GM23338 (cell line): ENCODE results near the gene RBP5. TPM values are rescaled to one million over a fixed set of nuclear protein-coding genes. Genes with fewer than 3 reads are reported as not detected.
A peak's percentile ranks its signal among the peaks of the same experiment; 100 is the strongest.

Source experiments
- ATAC-seq: fragments of 200-7000 bp; cut with Tn5 transposase; 3 replicates; pipeline ENCODE4 v1.9.1; 2020
- DNase-seq: peaks from one replicate; pipeline ENCODE4 v3.0.0-alpha.2; 2015; ENCODE audit warnings: low spot score
- H2AFZ ChIP-seq: fragments of 200-600 bp; sonication (generic); 2 replicates; pipeline ENCODE4 v1.8.0; 2016; ENCODE audit warnings: antibody characterized with exemption, mild to moderate bottlenecking, moderate library complexity
- H3F3A ChIP-seq: fragments of 200-600 bp; sonication (generic); replicated peaks from 2 replicates; pipeline ENCODE4 v1.8.0; 2017; ENCODE audit warnings: antibody characterized with exemption, mixed run types, low read depth
- H3K27ac ChIP-seq: fragments of 200-600 bp; sonication (generic); 2 replicates; pipeline ENCODE4 v1.6.1; 2016; ENCODE audit warnings: low read depth
- H3K27me3 ChIP-seq: fragments of 200-600 bp; sonication (generic); 2 replicates; pipeline ENCODE4 v1.8.0; 2016; ENCODE audit warnings: mild to moderate bottlenecking, mixed run types, moderate library complexity; ENCODE audit not compliant: insufficient read depth
- H3K36me3 ChIP-seq: fragments of 200-600 bp; sonication (generic); 2 replicates; pipeline ENCODE4 v1.8.0; 2016; ENCODE audit warnings: mild to moderate bottlenecking; ENCODE audit not compliant: insufficient read depth
- H3K4me1 ChIP-seq: fragments of 200-600 bp; sonication (generic); 2 replicates; pipeline ENCODE4 v1.8.0; 2016; ENCODE audit warnings: mild to moderate bottlenecking, moderate library complexity; ENCODE audit not compliant: insufficient read depth
- H3K4me2 ChIP-seq: fragments of 200-600 bp; sonication (generic); 2 replicates; pipeline ENCODE4 v1.7.1; 2017; ENCODE audit warnings: mixed run types
- H3K4me3 ChIP-seq: fragments of 200-600 bp; sonication (generic); 2 replicates; pipeline ENCODE4 v1.6.1; 2016; ENCODE audit warnings: mixed run types
- H3K79me2 ChIP-seq: fragments of 200-600 bp; sonication (generic); replicated peaks from 2 replicates; pipeline ENCODE4 v1.8.0; 2017; ENCODE audit warnings: mild to moderate bottlenecking; ENCODE audit not compliant: insufficient read depth
- H3K9me2 ChIP-seq: fragments of 200-600 bp; sonication (generic); 2 replicates; pipeline ENCODE4 v1.8.0; 2017; ENCODE audit not compliant: insufficient read depth
- H4K20me1 ChIP-seq: fragments of 200-600 bp; sonication (generic); replicated peaks from 2 replicates; pipeline ENCODE4 v1.8.0; 2017; ENCODE audit warnings: mild to moderate bottlenecking; ENCODE audit not compliant: insufficient read depth
- H3K27ac Mint-ChIP-seq: 2 replicates; pipeline ENCODE4 v1.8.0; 2020; ENCODE audit warnings: inconsistent platforms, mild to moderate bottlenecking, moderate library complexity, mixed read lengths
- H3K27me3 Mint-ChIP-seq: 3 replicates; pipeline ENCODE4 v1.8.0; 2022; ENCODE audit warnings: low read depth, mild to moderate bottlenecking, moderate library complexity, mixed read lengths, inconsistent platforms; ENCODE audit not compliant: insufficient read depth, poor library complexity
- H3K36me3 Mint-ChIP-seq: 3 replicates; pipeline ENCODE4 v1.8.0; 2021; ENCODE audit warnings: low read depth, mild to moderate bottlenecking, inconsistent platforms, moderate library complexity, mixed read lengths
- H3K4me1 Mint-ChIP-seq: 3 replicates; pipeline ENCODE4 v1.8.0; 2020; ENCODE audit warnings: mild to moderate bottlenecking, inconsistent platforms, mixed read lengths
- H3K4me3 Mint-ChIP-seq: 3 replicates; pipeline ENCODE4 v1.8.0; 2021; ENCODE audit warnings: moderate library complexity, mild to moderate bottlenecking, inconsistent platforms, mixed read lengths
- H3K9me3 Mint-ChIP-seq: 3 replicates; pipeline ENCODE4 v1.8.0; 2020; ENCODE audit warnings: moderate library complexity, mild to moderate bottlenecking, inconsistent platforms, mixed read lengths
- CREB1 ChIP-seq: fragments of 250-450 bp; sonication (Bioruptor Pico); IDR thresholded peaks from 2 replicates; pipeline ENCODE4 v1.5.0; 2020; ENCODE audit warnings: low read depth, mild to moderate bottlenecking, moderate library complexity
- CTCF ChIP-seq, 2 experiments: fragments of 200-600 bp in 1 of 2; sonication (generic) in 1 of 2; conservative IDR thresholded peaks; 2 replicates each; pipeline versions ENCODE4 v1.5.1 to v1.6.1; 2016 to 2017; ENCODE audit warnings: antibody characterized with exemption in 2 of 2, low read depth in 2 of 2, mild to moderate bottlenecking in 2 of 2, moderate library complexity in 1 of 2
- ETS1 ChIP-seq: IDR thresholded peaks from 2 replicates; pipeline ENCODE4 v1.6.1; 2016; ENCODE audit warnings: antibody characterized with exemption
- EZH2 ChIP-seq: fragments of 200-600 bp; sonication (generic); IDR thresholded peaks from one replicate; pipeline ENCODE4 v1.8.0; 2017; ENCODE audit warnings: antibody characterized with exemption, mild to moderate bottlenecking, low read depth; ENCODE audit not compliant: unreplicated experiment
- JUNB ChIP-seq: IDR thresholded peaks from one replicate; pipeline ENCODE4 v1.6.1; 2016; ENCODE audit warnings: antibody characterized with exemption; ENCODE audit not compliant: unreplicated experiment
- NANOG ChIP-seq: IDR thresholded peaks from 2 replicates; pipeline ENCODE4 v1.6.1; 2016; ENCODE audit warnings: antibody characterized with exemption, borderline replicate concordance
- POLR2AphosphoS5 ChIP-seq: IDR thresholded peaks from 2 replicates; pipeline ENCODE4 v1.6.1; 2016; ENCODE audit warnings: antibody characterized with exemption, low read depth
- STAT1 ChIP-seq: IDR thresholded peaks from one replicate; pipeline ENCODE4 v1.6.1; 2016; ENCODE audit warnings: antibody characterized with exemption; ENCODE audit not compliant: unreplicated experiment
- ZNF114 ChIP-seq: fragments of 250-450 bp; sonication (Bioruptor Pico); IDR thresholded peaks from 2 replicates; pipeline ENCODE4 v1.5.0; 2020; ENCODE audit warnings: mild to moderate bottlenecking, moderate library complexity
- ZNF331 ChIP-seq: fragments of 250-450 bp; sonication (Bioruptor Pico); IDR thresholded peaks from 2 replicates; pipeline ENCODE4 v1.5.0; 2020; ENCODE audit warnings: low read depth, mild to moderate bottlenecking, moderate library complexity
- ZNF462 ChIP-seq: fragments of 250-450 bp; sonication (Bioruptor Pico); IDR thresholded peaks from 2 replicates; pipeline ENCODE4 v1.5.0; 2020; ENCODE audit warnings: mild to moderate bottlenecking, moderate library complexity
- polyA plus RNA-seq: library from polyadenylated mRNA; unstranded; fragments of >200 nt; fragmentation: Nextera tagmentation; extraction: Ambion mirVana; gene quantifications from 2 replicates; pipeline ENCODE4 v1.2.1, GENCODE V29; 2016
- total RNA-seq: library from RNA; depleted of rRNA; stranded (reverse); fragments of >200 nt; shearing (Covaris generic); gene quantifications from 2 replicates; pipeline ENCODE4 v1.2.3, GENCODE V29; 2014

The RBP5 gene
- total and polyA plus RNA-seq, 2 experiments from 2014 or later: 1.2 to 3.0 TPM

- H2AFZ ChIP-seq: peak overlapping the region; percentile 21
- H3K27ac ChIP-seq: peak overlapping the region; percentile 80
- Mint-ChIP-seq H3K4me3 (peak overlapping the region; percentile 94), H3K27ac (peak overlapping the region; percentile 94), H3K36me3 (peaks cover 23% of the 10 kb centered on the region), H3K4me1 (peaks cover 12% of the 10 kb centered on the region), H3K27me3 (peaks cover 17% of the 10 kb centered on the region), H3K9me3 (peaks cover 16% of the 10 kb centered on the region)
- peak; percentile 91 for ATAC-seq
- H3K36me3 ChIP-seq: no peaks in the 10 kb centered on the region
- H3K4me1 ChIP-seq: peaks cover 12% of the 10 kb centered on the region
- H4K20me1 ChIP-seq: no peaks in the 10 kb centered on the region; the same call in 1 of the 2 replicates
- peaks cover 14% of the 10 kb centered on the region; the same call in 1 of the 2 replicates for H3K79me2 ChIP-seq
- no peaks in the 10 kb centered on the region for H3K9me2 ChIP-seq
- no peaks in the 10 kb centered on the region for H3F3A ChIP-seq
- peak; percentile 92 for DNase-seq
- peak overlapping the region; percentile 81 for H3K4me3 ChIP-seq
- H3K27me3 ChIP-seq: no peaks in the 10 kb centered on the region
- H3K4me2 ChIP-seq: peak overlapping the region; percentile 91
- TF ChIP-seq CTCF (conservative IDR thresholded peaks at IDR 0.05; ENCODE audit: low read depth in 2 of 2) (no peak), JUNB (no peak), ETS1 (no peak), POLR2AphosphoS5 (peak; percentile 46)
These were observed 20.5 kb downstream of the RBP5 start for GRCh38 chr12:7108003-7108795.

GRCh38 chr12:7107636-7108002, 21.1 kb downstream of the RBP5 start:
- no peak for DNase-seq
- peak overlapping the region; percentile 91 for H3K4me2 ChIP-seq
- Mint-ChIP-seq H3K27ac (peak overlapping the region; percentile 84), H3K36me3 (peaks cover 23% of the 10 kb centered on the region), H3K4me3 (peak overlapping the region; percentile 94), H3K27me3 (peaks cover 17% of the 10 kb centered on the region), H3K4me1 (peaks cover 15% of the 10 kb centered on the region), H3K9me3 (peaks cover 16% of the 10 kb centered on the region)
- H3K36me3 ChIP-seq: no peaks in the 10 kb centered on the region
- H3K27ac ChIP-seq: peak overlapping the region; percentile 80; the same call in 1 of the 2 replicates
- H2AFZ ChIP-seq: peak overlapping the region; percentile 21; the same call in 1 of the 2 replicates
- H3K4me3 ChIP-seq: peak overlapping the region; percentile 81
- no peaks in the 10 kb centered on the region for H3K9me2 ChIP-seq
- no peaks in the 10 kb centered on the region for H3F3A ChIP-seq
- H4K20me1 ChIP-seq: no peaks in the 10 kb centered on the region; the same call in 1 of the 2 replicates
- no peaks in the 10 kb centered on the region for H3K27me3 ChIP-seq
- no peak for ATAC-seq
- peaks cover 12% of the 10 kb centered on the region for H3K4me1 ChIP-seq
- peaks cover 14% of the 10 kb centered on the region; the same call in 1 of the 2 replicates for H3K79me2 ChIP-seq
- TF ChIP-seq ZNF331: no peak
- TF ChIP-seq CREB1 (CRISPR knock-in tag): no peak
- no peak for TF ChIP-seq ZNF114
- TF ChIP-seq STAT1: no peak
- TF ChIP-seq EZH2: no peak
- no peak for TF ChIP-seq NANOG
- no peak for TF ChIP-seq JUNB
- no peak for TF ChIP-seq ZNF462
